Measurements from ENCODE around the gene MOB4.
"Not testable (repeated sequence)": the region's sequence is repeated elsewhere in the genome, so short reads cannot be mapped to it uniquely, and the experiment has no call there.

MOB4 gene

GRCh38 chr2:197515739-197516392 is at the start of gene MOB4:
Gene MOB4 (plus strand): TSS chr2:197516066. CDS start chr2:197516087, 21 bp downstream.
- peak; percentile 88 to 89 for DNase-seq

DNA sequence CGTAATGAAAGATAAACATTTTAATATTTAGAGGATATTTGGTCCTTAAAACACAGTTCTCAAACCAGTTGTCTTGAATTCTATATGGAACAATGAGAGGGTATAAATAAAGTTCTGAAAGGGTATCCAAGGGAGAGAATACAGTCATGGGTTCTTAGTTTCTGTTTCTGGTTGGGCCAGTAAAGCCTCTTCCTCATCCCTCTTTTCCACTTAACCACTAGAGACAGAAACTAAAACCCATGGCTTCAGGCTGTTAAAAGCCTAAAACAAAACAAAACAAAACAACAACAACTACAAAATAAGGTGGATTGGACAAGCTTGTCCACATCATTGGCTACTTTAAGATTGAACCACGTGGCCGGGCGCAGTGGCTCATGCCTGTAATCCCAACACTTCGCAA is 43.7 kb upstream of the MOB4 start:
- no peak for DNase-seq

DNA sequence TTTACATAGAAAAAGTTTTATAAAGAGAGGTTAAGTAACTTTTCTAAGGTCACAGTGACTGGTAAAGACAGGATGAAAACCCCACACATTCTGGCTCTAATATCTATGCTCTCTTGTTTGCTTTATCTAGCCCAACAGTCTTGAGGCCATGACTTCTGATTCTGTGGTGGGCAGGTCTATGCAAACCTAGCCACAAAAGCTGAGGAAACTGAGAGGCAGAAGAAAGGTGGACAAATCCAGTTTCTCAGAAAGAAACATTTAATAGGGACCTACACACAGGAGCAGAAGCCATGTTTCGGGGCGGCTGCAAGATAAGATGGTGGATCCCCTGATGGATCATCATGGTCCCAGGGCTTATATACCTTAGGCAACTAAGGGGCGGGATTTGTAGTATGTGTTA is 38.1 kb upstream of the MOB4 start:
- DNase-seq = no peak

DNA sequence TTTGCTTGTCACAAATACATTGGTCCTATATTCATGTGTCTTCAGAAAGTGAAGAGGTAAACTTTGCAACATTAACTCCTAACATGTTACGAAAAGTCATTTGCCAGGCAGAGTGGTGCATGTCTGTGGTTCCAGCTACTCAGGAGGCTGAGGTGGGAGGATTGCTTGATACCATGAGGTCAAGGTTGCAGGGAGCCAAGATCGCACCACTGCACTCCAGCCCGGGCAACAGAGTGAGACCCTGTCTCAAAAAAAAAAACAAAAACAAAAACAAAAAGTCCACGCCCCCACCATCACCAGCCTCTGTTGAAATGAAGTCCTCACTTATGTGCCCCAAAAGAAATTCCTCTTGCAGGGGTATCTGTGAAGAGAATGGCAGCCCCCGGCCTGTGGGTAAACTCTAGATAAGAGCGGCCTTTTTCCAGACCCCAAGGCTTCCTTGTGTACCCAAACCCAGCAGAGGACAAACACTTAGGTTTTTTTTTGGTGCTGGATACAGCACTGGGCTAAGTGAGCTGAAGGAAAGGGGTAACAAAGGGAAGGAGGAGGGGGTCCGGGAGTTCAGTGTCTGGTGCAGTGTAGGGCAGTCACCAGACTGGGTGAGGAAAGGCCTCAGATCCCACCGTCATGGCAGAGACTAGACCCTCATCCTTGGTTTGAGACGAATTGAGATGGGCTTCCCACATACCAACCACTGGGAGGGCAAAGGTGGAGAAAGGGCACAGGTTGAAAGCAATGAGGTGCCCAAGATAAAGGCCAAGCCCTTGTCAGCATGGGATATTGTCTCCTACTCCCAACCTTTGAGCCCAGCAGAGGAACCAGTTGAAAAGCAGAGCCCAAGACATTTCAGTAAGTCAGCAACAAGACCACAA is 35.5 kb upstream of the MOB4 start:
- no peak for DNase-seq

- DNase-seq = not testable (repeated sequence)
These were observed 31.6 kb upstream of the MOB4 start for GRCh38 chr2:197484248-197484647.

DNA sequence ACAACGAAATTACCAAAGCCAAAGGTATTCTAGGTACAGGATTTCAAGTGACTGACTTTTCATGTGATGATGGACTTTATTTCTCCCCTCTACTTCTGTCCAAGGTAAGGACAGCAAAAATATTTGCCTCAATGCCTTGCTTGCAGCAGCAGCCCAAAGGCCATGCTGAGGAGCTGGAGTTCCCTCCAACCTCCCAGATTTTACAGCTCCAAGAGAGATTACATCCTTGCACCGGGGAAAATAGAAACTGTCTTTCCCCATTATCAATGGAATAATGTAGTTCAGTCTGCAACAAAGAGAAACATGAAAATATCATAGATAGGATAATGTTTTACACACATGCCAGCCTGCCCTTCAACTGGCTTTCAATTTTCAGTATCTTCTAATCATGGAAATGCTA is 29.7 kb upstream of the MOB4 start:
- DNase-seq = no peak

DNA sequence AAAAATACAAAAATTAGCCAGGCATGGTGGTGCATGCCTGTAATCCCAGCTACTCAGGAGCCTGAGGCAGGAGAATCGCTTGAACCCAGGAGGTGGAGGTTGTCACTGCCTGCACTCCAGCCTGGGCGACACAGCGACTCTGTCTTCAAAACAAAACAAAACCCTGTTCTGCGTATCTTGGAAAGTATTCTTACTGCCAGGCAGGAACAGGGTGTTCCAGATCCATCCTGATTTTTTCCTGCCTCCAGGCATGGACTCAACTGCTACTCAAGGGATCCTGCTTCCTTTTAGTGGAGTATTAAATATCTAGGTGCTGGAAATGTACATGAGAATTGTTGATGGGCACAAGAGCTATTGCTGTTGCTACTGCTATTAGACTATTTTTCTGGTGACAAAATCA is 28.5 kb upstream of the MOB4 start:
- no peak for DNase-seq

- no peak for DNase-seq
These were observed 20.3 kb upstream of the MOB4 start for GRCh38 chr2:197495433-197496134.

- no peak for DNase-seq
These were observed 19.2 kb upstream of the MOB4 start for GRCh38 chr2:197496695-197497094.

GRCh38 chr2:197497326-197497725 is 18.5 kb upstream of the MOB4 start:
- DNase-seq = no peak

DNA sequence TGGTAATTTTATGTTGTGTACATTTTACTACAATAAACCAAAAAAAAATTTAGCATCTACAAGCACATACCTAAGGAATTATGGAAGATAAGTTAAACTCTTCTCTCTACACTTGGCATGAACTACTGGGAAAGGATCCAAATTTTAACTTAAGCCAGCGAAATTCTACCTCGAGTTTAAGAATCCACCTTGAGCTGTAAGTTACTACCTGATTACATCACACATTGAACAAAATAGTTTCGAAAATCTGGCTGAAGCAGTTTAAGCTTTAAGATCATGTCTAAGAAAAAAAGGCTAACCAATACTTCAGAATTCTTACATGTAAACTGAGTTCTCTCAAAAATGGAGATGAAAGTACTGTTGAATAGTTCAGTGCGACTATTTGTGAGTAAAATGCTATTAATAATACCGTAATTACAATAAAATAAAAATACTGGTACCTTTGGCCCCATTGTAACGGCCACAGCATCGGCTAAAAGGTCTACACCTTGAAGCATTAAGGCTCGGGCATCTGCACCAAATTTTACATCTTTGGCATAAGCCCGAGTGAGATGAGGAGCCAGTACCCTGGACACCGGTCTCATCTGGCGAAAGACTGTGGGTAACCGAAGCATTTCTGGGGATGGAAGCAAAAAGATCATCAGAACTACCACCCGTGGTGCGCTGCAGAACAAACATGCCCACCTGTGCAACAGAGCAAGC is 17.5 kb upstream of the MOB4 start:
- DNase-seq = no peak

- DNase-seq = peak; percentile 20 to 44
These were observed 16.8 kb upstream of the MOB4 start for GRCh38 chr2:197498937-197499593.

DNA sequence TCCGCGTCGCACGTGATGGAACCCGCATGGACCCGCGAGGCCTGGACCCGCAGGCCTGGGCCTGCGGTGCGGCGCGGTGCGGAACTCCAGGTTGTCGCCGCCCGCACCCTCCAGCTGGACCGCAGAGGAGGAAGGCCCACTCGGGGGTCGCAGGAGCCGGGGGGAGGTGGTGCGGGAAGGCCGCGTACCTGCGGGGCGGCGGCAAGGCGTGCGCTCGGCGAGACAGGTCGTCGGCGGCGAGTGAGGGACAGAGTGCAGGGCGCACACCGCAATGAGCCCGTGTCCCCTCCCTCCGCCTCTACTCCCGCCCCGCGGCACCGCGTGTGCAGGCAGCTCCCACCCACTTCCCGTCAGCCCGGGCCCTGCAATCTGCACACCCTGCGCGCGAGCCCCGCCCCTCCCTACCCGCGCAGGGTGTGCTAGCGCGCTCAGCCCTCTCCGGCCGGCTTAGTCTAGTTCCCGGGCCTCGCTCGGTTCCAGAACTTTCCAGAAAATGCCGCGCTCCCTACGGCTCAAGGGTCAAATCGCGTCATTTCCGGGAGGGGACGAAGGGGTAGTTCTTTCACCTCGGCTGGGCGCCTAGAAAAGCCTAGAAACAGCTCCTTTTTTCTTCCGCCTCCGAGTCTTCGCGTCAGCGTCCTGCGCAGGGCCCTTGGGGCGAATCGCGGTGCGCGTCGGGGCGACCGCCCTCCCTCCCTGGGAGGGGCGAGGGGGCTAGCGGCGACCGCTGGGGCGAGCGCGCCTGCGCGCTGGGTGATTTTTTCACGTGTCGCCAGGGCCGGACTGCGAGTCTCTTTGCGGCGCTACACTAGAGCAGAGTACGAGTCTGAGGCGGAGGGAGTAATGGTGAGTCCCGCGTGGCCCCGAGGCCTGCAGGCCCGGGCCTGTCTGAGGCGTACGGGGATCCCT is 16.0 kb upstream of the MOB4 start, which contains the start of the genes HSPD1 and HSPE1:
Gene HSPD1 (minus strand): TSS at position 247 of the 909 bp plus-strand sequence. CDS start 992 bp downstream, outside the sequence.
Gene HSPE1 (plus strand): TSS at position 786 of the 909 bp plus-strand sequence. CDS start 58 bp downstream, at position 844.
- DNase-seq = peak; percentile 97 to 99

DNA sequence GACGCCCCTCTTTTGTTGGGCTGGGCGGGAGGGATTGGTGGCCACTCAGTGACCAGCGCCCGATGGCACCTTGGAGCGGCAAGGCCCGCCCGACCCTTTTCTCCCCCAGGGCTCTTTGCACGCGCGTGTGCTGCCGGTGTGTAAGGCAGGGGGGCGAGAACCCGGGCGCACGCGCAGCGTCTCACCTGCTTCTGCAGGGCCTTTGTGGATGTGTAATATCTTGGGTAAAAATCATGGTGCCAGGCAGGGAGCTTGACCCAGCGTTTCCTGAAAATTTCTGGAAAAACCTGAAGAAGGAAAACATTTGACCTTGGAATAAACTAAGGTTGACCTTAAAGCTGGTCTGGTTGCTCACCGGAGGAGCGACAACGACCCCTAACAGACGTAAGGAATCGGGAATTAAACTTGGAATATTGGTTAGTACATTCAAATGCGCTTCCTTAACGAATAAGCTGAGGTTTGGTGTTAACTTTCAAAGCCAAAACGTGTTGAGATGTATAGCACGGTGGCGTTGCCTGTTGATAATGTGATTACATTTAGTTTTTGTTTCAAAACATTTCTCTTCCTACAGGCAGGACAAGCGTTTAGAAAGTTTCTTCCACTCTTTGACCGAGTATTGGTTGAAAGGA is 15.2 kb upstream of the MOB4 start:
- DNase-seq = no peak

DNA sequence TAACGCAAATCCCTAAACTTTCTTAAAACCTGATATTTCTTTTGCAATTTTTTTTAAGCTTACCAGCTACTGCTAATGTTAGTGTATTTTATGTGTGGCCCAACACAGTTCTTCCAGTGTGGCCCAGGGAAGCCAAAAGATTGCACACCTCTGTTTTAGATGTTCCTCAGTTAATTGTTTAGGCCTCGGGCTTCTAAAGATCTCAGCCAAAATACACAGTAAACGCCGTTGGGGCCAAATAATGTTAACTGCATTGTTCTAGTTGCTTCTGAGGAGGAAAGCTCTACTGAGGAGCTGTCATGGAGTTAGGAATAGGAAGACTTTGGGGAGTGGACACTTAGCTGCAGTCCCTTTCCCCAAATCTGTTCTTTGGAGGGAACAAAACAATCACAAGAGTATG is 13.7 kb upstream of the MOB4 start:
- no peak for DNase-seq

DNA sequence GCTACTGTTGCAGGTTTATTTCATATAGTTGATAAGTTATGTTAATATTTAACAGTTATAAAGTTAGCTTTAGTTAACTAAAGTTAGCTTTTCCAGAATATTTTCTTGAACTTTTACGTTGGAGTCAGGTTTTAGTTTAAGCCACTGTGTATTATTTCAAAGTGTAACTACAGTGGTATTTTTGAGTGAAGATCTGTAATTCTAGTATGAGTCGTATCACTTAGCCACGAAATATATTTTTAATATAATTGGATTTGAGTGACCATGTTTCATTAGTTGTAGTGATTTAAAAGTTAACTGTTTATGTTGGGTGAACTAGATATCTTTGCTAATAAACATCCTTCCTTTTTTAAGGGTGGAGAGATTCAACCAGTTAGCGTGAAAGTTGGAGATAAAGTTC is 13.2 kb upstream of the MOB4 start:
- DNase-seq = no peak

DNA sequence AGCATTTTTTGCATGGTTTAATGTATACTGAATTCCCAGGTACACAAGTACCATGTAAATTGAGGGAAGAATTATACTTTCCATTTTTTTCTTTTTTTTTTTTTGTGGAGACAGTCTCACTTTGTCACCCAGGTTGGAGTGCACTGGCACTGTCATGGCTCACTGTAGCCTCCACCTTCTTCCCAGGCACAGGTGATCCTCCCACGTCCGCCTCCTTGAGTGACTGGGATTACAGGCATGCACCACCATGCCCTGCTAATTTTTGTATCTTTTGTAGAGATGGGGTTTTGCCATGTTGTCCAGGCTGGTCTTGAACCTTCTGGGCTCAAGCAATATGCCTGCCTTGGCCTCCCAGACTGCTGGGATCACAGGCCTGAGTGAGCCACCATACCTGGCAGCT is 11.9 kb upstream of the MOB4 start:
- no peak for DNase-seq

DNA sequence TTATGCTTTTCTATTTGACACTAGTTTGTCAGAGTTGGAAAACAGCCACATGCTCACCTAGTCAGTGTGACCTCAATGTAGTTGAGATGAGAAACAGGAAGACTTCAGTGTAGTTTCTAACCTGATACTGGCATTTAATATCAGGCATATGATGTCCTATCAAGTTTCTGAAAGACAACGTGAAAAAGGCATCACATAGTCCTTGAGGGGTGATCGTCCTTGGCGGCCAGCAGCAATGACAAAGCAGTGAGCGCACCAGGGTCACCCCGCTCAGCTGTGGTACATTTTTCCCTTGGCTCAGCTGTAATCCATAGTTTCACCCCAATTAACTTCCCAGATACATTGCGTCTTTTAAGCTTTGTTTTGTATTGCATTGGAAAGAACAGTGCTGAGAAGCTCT is 11.4 kb upstream of the MOB4 start:
- DNase-seq = no peak

DNA sequence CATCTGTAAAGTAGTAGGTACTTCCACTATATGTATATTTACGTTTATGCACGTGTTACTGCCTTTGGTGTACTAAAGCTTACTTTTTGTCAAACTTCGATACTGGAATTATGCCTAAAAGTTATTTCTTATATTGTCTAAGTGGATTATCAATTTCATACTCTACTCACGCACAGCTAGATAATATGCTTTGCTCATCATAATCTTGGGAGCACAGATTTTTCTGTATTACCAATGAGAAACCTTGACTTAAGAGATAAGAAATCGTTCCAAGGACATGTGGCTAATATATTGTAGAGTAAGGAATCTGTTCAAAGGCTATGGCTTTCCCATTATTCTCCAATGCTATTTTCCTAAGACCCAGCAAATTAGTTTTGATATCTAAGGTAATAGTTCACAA is 9.2 kb upstream of the MOB4 start:
- DNase-seq = no peak

DNA sequence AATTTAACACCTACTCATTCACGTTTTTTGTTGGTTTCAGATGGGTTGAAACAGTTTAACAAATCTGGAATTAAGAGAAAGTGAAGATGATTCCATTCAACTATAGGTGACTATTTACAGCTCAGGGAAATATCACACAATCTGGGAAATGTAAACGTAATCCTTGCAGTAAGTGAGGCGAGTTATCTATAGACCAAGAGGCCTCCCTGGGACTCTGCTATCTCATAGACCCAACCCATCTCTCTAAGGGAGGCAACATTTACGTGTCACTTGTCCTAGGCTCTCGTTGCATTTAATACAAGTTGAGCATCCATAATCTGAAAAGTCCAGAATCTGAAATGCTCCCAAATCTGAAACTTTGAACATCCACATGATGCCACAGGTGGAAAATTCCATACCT is 2.0 kb upstream of the MOB4 start:
- DNase-seq = no peak

GRCh38 chr2:197514754-197515153 is 1.1 kb upstream of the MOB4 start:
- peak in 1 of 2 experiments; percentile 44 for DNase-seq

Measured in AML-193 (cell line).